PC-9 (cell line): ENCODE data around the gene SEZ6L. TPM values are rescaled to one million over a fixed set of nuclear protein-coding genes. Genes with fewer than 3 reads are reported as not detected.
A peak's percentile ranks its signal among the peaks of the same experiment; 100 is the strongest.

Experiments used
- BruUV-seq: library from RNA; stranded (reverse); fragments of 400-500 nt; replicated peaks from 2 replicates; lab custom pipeline; 2021; lab: Mats Ljungman, UMichigan
- CTCF ChIA-PET: fragments of 300-600 bp; sonication (Branson Sonifier 250); formaldehyde crosslinking; loops from one replicate; lab custom pipeline; 2022; ENCODE audit warnings: antibody characterized with exemption; lab: Charles Lee
- POLR2A ChIA-PET: fragments of 300-600 bp; sonication (Branson Sonifier 250); formaldehyde crosslinking; loops from one replicate; lab custom pipeline; 2022; ENCODE audit warnings: antibody characterized with exemption; ENCODE audit not compliant: unreplicated experiment; lab: Charles Lee
- DNase-seq, 2 experiments: peaks; one replicate each; pipeline versions ENCODE4 v3.0.0 to v3.0.0-alpha.2; 2015 to 2022; ENCODE audit warnings: mixed read lengths in 1 of 2
- H2AFZ ChIP-seq: fragments of 200-600 bp; sonication (generic); 2 replicates; pipeline ENCODE4 v1.8.1; 2017; ENCODE audit warnings: antibody characterized with exemption
- H3F3A ChIP-seq: fragments of 200-600 bp; sonication (generic); 2 replicates; pipeline ENCODE4 v1.8.1; 2017; ENCODE audit warnings: antibody characterized with exemption, mild to moderate bottlenecking, low read depth; ENCODE audit not compliant: insufficient read depth
- H3K27ac ChIP-seq: fragments of 200-600 bp; sonication (generic); 2 replicates; pipeline ENCODE4 v1.6.1; 2016; ENCODE audit warnings: mixed run types
- H3K27me3 ChIP-seq: fragments of 200-600 bp; sonication (generic); 2 replicates; pipeline ENCODE4 v1.6.1; 2016; ENCODE audit warnings: low read depth, mixed run types; ENCODE audit not compliant: insufficient read depth
- H3K36me3 ChIP-seq: fragments of 200-600 bp; sonication (generic); 2 replicates; pipeline ENCODE4 v1.6.1; 2016; ENCODE audit warnings: low read depth, mixed run types
- H3K4me1 ChIP-seq: fragments of 200-600 bp; sonication (generic); replicated peaks from 2 replicates; pipeline ENCODE4 v1.6.1; 2016; ENCODE audit warnings: mixed run types; ENCODE audit not compliant: insufficient read depth
- H3K4me2 ChIP-seq: fragments of 200-600 bp; sonication (generic); 2 replicates; pipeline ENCODE4 v1.6.1; 2017; ENCODE audit warnings: mixed run types
- H3K4me3 ChIP-seq: fragments of 200-600 bp; sonication (generic); 2 replicates; pipeline ENCODE4 v1.6.1; 2016; ENCODE audit warnings: mixed run types
- H3K79me2 ChIP-seq: fragments of 200-600 bp; sonication (generic); 2 replicates; pipeline ENCODE4 v1.6.1; 2017; ENCODE audit warnings: low read depth, mixed run types
- H3K9me2 ChIP-seq: fragments of 200-600 bp; sonication (generic); 2 replicates; pipeline ENCODE4 v1.8.1; 2017; ENCODE audit warnings: mild to moderate bottlenecking; ENCODE audit not compliant: insufficient read depth
- H3K9me3 ChIP-seq: fragments of 200-600 bp; sonication (generic); 2 replicates; pipeline ENCODE4 v1.8.1; 2016; ENCODE audit warnings: low read depth; ENCODE audit not compliant: insufficient read depth
- H4K20me1 ChIP-seq: fragments of 200-600 bp; sonication (generic); 2 replicates; pipeline ENCODE4 v1.8.1; 2017; ENCODE audit not compliant: insufficient read depth
- EZH2 ChIP-seq: fragments of 200-600 bp; sonication (generic); IDR thresholded peaks from 2 replicates; pipeline ENCODE4 v1.8.0; 2017; ENCODE audit warnings: antibody characterized with exemption, low read depth
- intact Hi-C: fragments of 100-400 bp; cut with micrococcal nuclease; formaldehyde crosslinking; loops from one replicate; pipeline ENCODE4 v1.10.0; 2022; ENCODE audit not compliant: unreplicated experiment
- total RNA-seq: library from RNA; stranded (reverse); gene quantifications from 2 replicates; pipeline ENCODE4 v1.2.3, GENCODE V29; 2021
- TF ChIP-seq, protein P1 (sequence below): fragments of 200-600 bp; sonication (generic); conservative IDR thresholded peaks from 2 replicates; pipeline ENCODE4 v1.6.1; 2017; ENCODE audit warnings: mixed run types, antibody characterized with exemption, mild to moderate bottlenecking, moderate library complexity

The SEZ6L gene
- total RNA-seq, 1 experiment from 2014 or later = not detected

- no peak for DNase-seq
- Histone ChIP-seq H3K79me2 (no peaks in the 10 kb centered on the region), H3K9me2 (no peaks in the 10 kb centered on the region), H3K27me3 (peaks cover 31% of the 10 kb centered on the region), H3K36me3 (no peaks in the 10 kb centered on the region), H4K20me1 (no peaks in the 10 kb centered on the region), H3K4me1 (no peaks in the 10 kb centered on the region), H3K4me3 (no peak overlapping the region), H3K4me2 (no peak overlapping the region), H3K27ac (no peak overlapping the region), H3F3A (no peaks in the 10 kb centered on the region), H2AFZ (no peak overlapping the region), H3K9me3 (no peaks in the 10 kb centered on the region)
- TF ChIP-seq EZH2 = no peak
- TF ChIP-seq, protein P1, sequence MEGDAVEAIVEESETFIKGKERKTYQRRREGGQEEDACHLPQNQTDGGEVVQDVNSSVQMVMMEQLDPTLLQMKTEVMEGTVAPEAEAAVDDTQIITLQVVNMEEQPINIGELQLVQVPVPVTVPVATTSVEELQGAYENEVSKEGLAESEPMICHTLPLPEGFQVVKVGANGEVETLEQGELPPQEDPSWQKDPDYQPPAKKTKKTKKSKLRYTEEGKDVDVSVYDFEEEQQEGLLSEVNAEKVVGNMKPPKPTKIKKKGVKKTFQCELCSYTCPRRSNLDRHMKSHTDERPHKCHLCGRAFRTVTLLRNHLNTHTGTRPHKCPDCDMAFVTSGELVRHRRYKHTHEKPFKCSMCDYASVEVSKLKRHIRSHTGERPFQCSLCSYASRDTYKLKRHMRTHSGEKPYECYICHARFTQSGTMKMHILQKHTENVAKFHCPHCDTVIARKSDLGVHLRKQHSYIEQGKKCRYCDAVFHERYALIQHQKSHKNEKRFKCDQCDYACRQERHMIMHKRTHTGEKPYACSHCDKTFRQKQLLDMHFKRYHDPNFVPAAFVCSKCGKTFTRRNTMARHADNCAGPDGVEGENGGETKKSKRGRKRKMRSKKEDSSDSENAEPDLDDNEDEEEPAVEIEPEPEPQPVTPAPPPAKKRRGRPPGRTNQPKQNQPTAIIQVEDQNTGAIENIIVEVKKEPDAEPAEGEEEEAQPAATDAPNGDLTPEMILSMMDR = no peak
- CTCF ChIA-PET = no interaction called here
- no TSS peak for BruUV-seq
- intact Hi-C loops = no loop called here
- POLR2A ChIA-PET = no interaction called here
These were observed 189.9 kb downstream of the SEZ6L start for GRCh38 chr22:26359156-26359555.

GRCh38 chr22:26360169-26360885 is 191.1 kb downstream of the SEZ6L start:
- H3F3A ChIP-seq = no peaks in the 10 kb centered on the region
- H4K20me1 ChIP-seq = no peaks in the 10 kb centered on the region
- H3K9me3 ChIP-seq = no peaks in the 10 kb centered on the region
- DNase-seq = peak; percentile 53
- H3K4me3 ChIP-seq = no peak overlapping the region
- intact Hi-C loops = loop anchor here (10.0 kb wide), 1 partner anchor 1126 kb away; no protein-coding TSS in a partner anchor
- TF ChIP-seq, protein P1 = peak; percentile 88
- TF ChIP-seq EZH2 = no peak
- H3K9me2 ChIP-seq = no peaks in the 10 kb centered on the region
- peaks cover 19% of the 10 kb centered on the region for H3K27me3 ChIP-seq
- CTCF ChIA-PET = interaction anchor here (0.6 kb wide), 1 partner anchor 10 kb away, joined by 4 read pairs; no protein-coding TSS in a partner anchor
- H3K27ac ChIP-seq = no peak overlapping the region
- H3K36me3 ChIP-seq = no peaks in the 10 kb centered on the region
- BruUV-seq = no TSS peak
- H3K4me2 ChIP-seq = peak overlapping the region; percentile 44
- H2AFZ ChIP-seq = no peak overlapping the region
- H3K79me2 ChIP-seq = no peaks in the 10 kb centered on the region
- no peaks in the 10 kb centered on the region for H3K4me1 ChIP-seq
- POLR2A ChIA-PET = no interaction called here

GRCh38 chr22:26362471-26362870 is 193.2 kb downstream of the SEZ6L start:
- Histone ChIP-seq H3K27ac (no peak overlapping the region), H3K4me1 (no peaks in the 10 kb centered on the region), H2AFZ (no peak overlapping the region), H3K4me3 (no peak overlapping the region), H3K4me2 (no peak overlapping the region), H3F3A (no peaks in the 10 kb centered on the region), H3K9me3 (no peaks in the 10 kb centered on the region), H3K79me2 (no peaks in the 10 kb centered on the region), H4K20me1 (no peaks in the 10 kb centered on the region), H3K9me2 (no peaks in the 10 kb centered on the region), H3K36me3 (no peaks in the 10 kb centered on the region), H3K27me3 (peaks cover 13% of the 10 kb centered on the region; the same call in 1 of the 2 replicates)
- no peak for DNase-seq
- intact Hi-C loops = loop anchor here (10.0 kb wide), 1 partner anchor 1128 kb away; no protein-coding TSS in a partner anchor
- TF ChIP-seq, protein P1 = no peak
- no peak for TF ChIP-seq EZH2
- POLR2A ChIA-PET = no interaction called here
- CTCF ChIA-PET = no interaction called here
- no TSS peak for BruUV-seq
